ENCODE results near the gene FTO. TPM values are rescaled to one million over a fixed set of nuclear protein-coding genes. Genes with fewer than 3 reads are reported as not detected.
A peak's percentile ranks its signal among the peaks of the same experiment; 100 is the strongest.

The FTO gene
- total RNA-seq, 1 donor from 2014 or later: 50.2 TPM

- Histone ChIP-seq H3K36me3 (no peaks in the 10 kb centered on the region), H3K27me3 (no peaks in the 10 kb centered on the region), H3K9me3 (no peaks in the 10 kb centered on the region), H3K4me3 (no peak overlapping the region), H3K4me1 (peaks cover 5 to 55% of the 10 kb centered on the region in 2 donors), H3K27ac (no peak overlapping the region)
- TF ChIP-seq CTCF (IDR thresholded peaks at IDR 0.05): no peak
- intact Hi-C loops (cut with DNase I): loop anchor here (5.0 to 10.0 kb wide), 2 partner anchors 513 to 1600 kb away; partner anchors contain the start of gene IRX3
- DNase-seq (ENCODE audit: low spot score in 2 of 2): no peak
These were observed 67.9 kb downstream of the FTO start for GRCh38 chr16:53771655-53772497.

- H3K36me3 ChIP-seq: no peaks in the 10 kb centered on the region
- peak; percentile 9 to 64 (median 46) for TF ChIP-seq CTCF (IDR thresholded peaks at IDR 0.05)
- intact Hi-C loops (cut with DNase I): loop anchor here (5.0 to 10.0 kb wide), 2 partner anchors 512 to 1599 kb away; partner anchors contain the start of gene IRX3
- H3K9me3 ChIP-seq: no peaks in the 10 kb centered on the region
- no peak overlapping the region for H3K27ac ChIP-seq
- no peaks in the 10 kb centered on the region for H3K27me3 ChIP-seq
- H3K4me3 ChIP-seq: no peak overlapping the region
- peaks cover 5 to 53% of the 10 kb centered on the region in 2 donors for H3K4me1 ChIP-seq
- no peak for DNase-seq (ENCODE audit: low spot score in 2 of 2)
These were observed 69.3 kb downstream of the FTO start for GRCh38 chr16:53773150-53773846.

GRCh38 chr16:53773881-53774280, 69.9 kb downstream of the FTO start:
- Histone ChIP-seq H3K4me1 (peaks cover 5 to 49% of the 10 kb centered on the region in 2 donors), H3K4me3 (no peak overlapping the region), H3K27me3 (no peaks in the 10 kb centered on the region), H3K27ac (no peak overlapping the region), H3K36me3 (no peaks in the 10 kb centered on the region), H3K9me3 (no peaks in the 10 kb centered on the region)
- no peak for DNase-seq (ENCODE audit: low spot score in 2 of 2)
- intact Hi-C loops (cut with DNase I): loop anchor here (5.0 to 10.0 kb wide), 2 partner anchors 511 to 1598 kb away; partner anchors contain the start of gene IRX3
- no peak for TF ChIP-seq CTCF (IDR thresholded peaks at IDR 0.05)

- Histone ChIP-seq H3K27me3 (no peaks in the 10 kb centered on the region), H3K27ac (peak overlapping the region in 1 of 2 donors; percentile 46), H3K4me3 (no peak overlapping the region), H3K36me3 (no peaks in the 10 kb centered on the region), H3K9me3 (no peaks in the 10 kb centered on the region), H3K4me1 (peaks cover 5 to 38% of the 10 kb centered on the region in 2 donors)
- DNase-seq (ENCODE audit: low spot score in 2 of 2): no peak
- no peak for TF ChIP-seq CTCF (IDR thresholded peaks at IDR 0.05)
- intact Hi-C loops (cut with DNase I): loop anchor here (5.0 to 10.0 kb wide), 2 partner anchors 42 to 510 kb away; partner anchors contain the start of gene IRX3
These were observed 71.3 kb downstream of the FTO start for GRCh38 chr16:53775106-53775820.

GRCh38 chr16:53775821-53776431, 72.0 kb downstream of the FTO start:
- Histone ChIP-seq H3K4me3 (no peak overlapping the region), H3K9me3 (no peaks in the 10 kb centered on the region), H3K36me3 (no peaks in the 10 kb centered on the region), H3K27me3 (no peaks in the 10 kb centered on the region), H3K4me1 (peaks cover 3 to 33% of the 10 kb centered on the region in 2 donors), H3K27ac (peak overlapping the region; percentile 19 to 46)
- DNase-seq (ENCODE audit: low spot score in 2 of 2): peak in 1 of 2 donors; percentile 69
- no peak for TF ChIP-seq CTCF (IDR thresholded peaks at IDR 0.05)
- intact Hi-C loops (cut with DNase I): loop anchor here (5.0 to 10.0 kb wide), 2 partner anchors 41 to 509 kb away; partner anchors contain the start of gene IRX3
